Measurements from ENCODE around the gene TRNAU1AP. TPM values are rescaled to one million over a fixed set of nuclear protein-coding genes. Genes with fewer than 3 reads are reported as not detected.

The TRNAU1AP gene
- total RNA-seq = 10 to 100 TPM in 2 of 4 donors, 1 to 10 TPM in 2; 4.1 to 25.4 (median 12.4) TPM

GRCh38 chr1:28552758-28553663, at the start of gene TRNAU1AP:
TRNAU1AP (plus strand) TSS chr1:28553085; CDS start chr1:28553111, 26 bp downstream.
- in situ Hi-C loops (cut with MboI; ENCODE audit: low pct_ligation_motif_present in 1 of 4, low pct_unique_long_range_greater_than_20kb in 1 of 4, low sequenced_read_pairs in 3 of 4) = no loop called here
- Histone ChIP-seq H3K9me3 (no peaks in the 10 kb centered on the region), H3K27ac (peak within 1 kb of the TSS; percentile 86 to 91 (median 88)), H3K36me3 (peaks cover 0 to 6% (median 1%) of the 10 kb centered on the region in 4 donors), H3K4me3 (peak within 1 kb of the TSS; percentile 61 to 91 (median 74)), H3K27me3 (no peaks in the 10 kb centered on the region), H3K4me1 (peaks cover 6 to 32% (median 9%) of the 10 kb centered on the region in 4 donors)
- DNase-seq = peak; percentile 98
- intact Hi-C loops (cut with DNase I; ENCODE audit: low total_unique reads) = loop anchor here (1.0 kb wide), 1 partner anchor 28 kb away; no protein-coding TSS in a partner anchor
- TF ChIP-seq, protein P1, sequence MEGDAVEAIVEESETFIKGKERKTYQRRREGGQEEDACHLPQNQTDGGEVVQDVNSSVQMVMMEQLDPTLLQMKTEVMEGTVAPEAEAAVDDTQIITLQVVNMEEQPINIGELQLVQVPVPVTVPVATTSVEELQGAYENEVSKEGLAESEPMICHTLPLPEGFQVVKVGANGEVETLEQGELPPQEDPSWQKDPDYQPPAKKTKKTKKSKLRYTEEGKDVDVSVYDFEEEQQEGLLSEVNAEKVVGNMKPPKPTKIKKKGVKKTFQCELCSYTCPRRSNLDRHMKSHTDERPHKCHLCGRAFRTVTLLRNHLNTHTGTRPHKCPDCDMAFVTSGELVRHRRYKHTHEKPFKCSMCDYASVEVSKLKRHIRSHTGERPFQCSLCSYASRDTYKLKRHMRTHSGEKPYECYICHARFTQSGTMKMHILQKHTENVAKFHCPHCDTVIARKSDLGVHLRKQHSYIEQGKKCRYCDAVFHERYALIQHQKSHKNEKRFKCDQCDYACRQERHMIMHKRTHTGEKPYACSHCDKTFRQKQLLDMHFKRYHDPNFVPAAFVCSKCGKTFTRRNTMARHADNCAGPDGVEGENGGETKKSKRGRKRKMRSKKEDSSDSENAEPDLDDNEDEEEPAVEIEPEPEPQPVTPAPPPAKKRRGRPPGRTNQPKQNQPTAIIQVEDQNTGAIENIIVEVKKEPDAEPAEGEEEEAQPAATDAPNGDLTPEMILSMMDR (IDR thresholded peaks at IDR 0.05) = peak in 1 of 5 experiments; percentile 5
- peak; percentile 90 to 95 (median 93) for TF ChIP-seq POLR2AphosphoS5 (IDR thresholded peaks at IDR 0.05)
- TF ChIP-seq EP300 (IDR thresholded peaks at IDR 0.05; ENCODE audit: low read depth) = no peak
- TF ChIP-seq POLR2A (IDR thresholded peaks at IDR 0.05) = peak; percentile 84
- 0% methylated on average over 3 to 63 of the region's 63 CpGs for WGBS, 2 donors (ENCODE audit: low coverage in 1 of 2)

- DNase-seq = no peak
- in situ Hi-C loops (cut with MboI; ENCODE audit: low pct_ligation_motif_present in 1 of 4, low pct_unique_long_range_greater_than_20kb in 1 of 4, low sequenced_read_pairs in 3 of 4) = loop anchor here in 3 of 4 donors (25.0 kb wide), 3 partner anchors 109 to 384 kb away; partner anchors contain the start of genes ATP5IF1 (in 1 of the 3) and DNAJC8 (in 1 of the 3)
- Histone ChIP-seq H3K36me3 (peaks cover 0 to 2% (median 0%) of the 10 kb centered on the region in 4 donors), H3K27me3 (no peaks in the 10 kb centered on the region), H3K4me3 (no peak overlapping the region), H3K4me1 (peaks cover 6 to 34% (median 14%) of the 10 kb centered on the region in 4 donors), H3K9me3 (no peaks in the 10 kb centered on the region), H3K27ac (peak overlapping the region in 3 of 4 donors; percentile 12 to 49 (median 48))
- 40 to 42% methylated on average over 1 to 3 of the region's 3 CpGs for WGBS, 2 donors (ENCODE audit: low coverage in 1 of 2)
- TF ChIP-seq EP300 (IDR thresholded peaks at IDR 0.05; ENCODE audit: low read depth) (no peak), POLR2A (IDR thresholded peaks at IDR 0.05) (no peak), POLR2AphosphoS5 (IDR thresholded peaks at IDR 0.05) (no peak)
- TF ChIP-seq, protein P1 (IDR thresholded peaks at IDR 0.05) = no peak
- intact Hi-C loops (cut with DNase I; ENCODE audit: low total_unique reads) = no loop called here
Observed at GRCh38 chr1:28503117-28503516, 49.8 kb upstream of the TRNAU1AP start.

- intact Hi-C loops (cut with DNase I; ENCODE audit: low total_unique reads) (no loop called here), in situ Hi-C loops (cut with MboI; ENCODE audit: low pct_ligation_motif_present in 1 of 4, low pct_unique_long_range_greater_than_20kb in 1 of 4, low sequenced_read_pairs in 3 of 4) (loop anchor here in 3 of 4 donors (25.0 kb wide), 3 partner anchors 107 to 382 kb away; partner anchors contain the start of genes ATP5IF1 (in 1 of the 3) and DNAJC8 (in 1 of the 3))
- peak within 1 kb of the TSS; percentile 55 to 78 (median 65) for H3K4me3 ChIP-seq
- TF ChIP-seq POLR2A (IDR thresholded peaks at IDR 0.05) (peak; percentile 98), EP300 (IDR thresholded peaks at IDR 0.05; ENCODE audit: low read depth) (no peak), POLR2AphosphoS5 (IDR thresholded peaks at IDR 0.05) (peak; percentile 98 to 99 (median 99))
- TF ChIP-seq, protein P1 (IDR thresholded peaks at IDR 0.05) = no peak
- peak within 1 kb of the TSS; percentile 88 to 94 (median 90) for H3K27ac ChIP-seq
- H3K27me3 ChIP-seq = no peaks in the 10 kb centered on the region
- H3K36me3 ChIP-seq = peaks cover 0 to 24% (median 12%) of the 10 kb centered on the region in 4 donors
- H3K4me1 ChIP-seq = peaks cover 22 to 58% (median 37%) of the 10 kb centered on the region in 4 donors
- whole genome bisulfite sequencing, 2 donors (ENCODE audit: low coverage in 1 of 2) = 2 to 4% methylated on average over 19 to 41 of the region's 41 CpGs
- DNase-seq = peak; percentile 98
- H3K9me3 ChIP-seq = no peaks in the 10 kb centered on the region
Observed at GRCh38 chr1:28505406-28506187, 47.3 kb upstream of the TRNAU1AP start, which contains the start of gene RCC1. RCC1 (plus strand) TSS chr1:28506043; CDS start chr1:28529867, 23,824 bp downstream.

Data from transverse colon (tissue), 4 donors.